Hematopoietic multipotent progenitor cell (in vitro differentiated cells): ENCODE results near the gene ACRBP. TPM values are rescaled to one million over a fixed set of nuclear protein-coding genes. Genes with fewer than 3 reads are reported as not detected.

Source experiments
- DNase-seq, 3 donors: peaks; one replicate each; pipeline ENCODE4 v3.0.0-alpha.2; 2011 to 2015; ENCODE audit warnings: low read depth in 2 of 3, low spot score in 2 of 3
- total RNA-seq: library from RNA; depleted of rRNA; stranded (reverse); fragments of >200 nt; gene quantifications from one replicate; pipeline ENCODE4 v1.2.3, GENCODE V29; 2012

Gene ACRBP
- total RNA-seq, 1 donor: 15.9 TPM

DNA sequence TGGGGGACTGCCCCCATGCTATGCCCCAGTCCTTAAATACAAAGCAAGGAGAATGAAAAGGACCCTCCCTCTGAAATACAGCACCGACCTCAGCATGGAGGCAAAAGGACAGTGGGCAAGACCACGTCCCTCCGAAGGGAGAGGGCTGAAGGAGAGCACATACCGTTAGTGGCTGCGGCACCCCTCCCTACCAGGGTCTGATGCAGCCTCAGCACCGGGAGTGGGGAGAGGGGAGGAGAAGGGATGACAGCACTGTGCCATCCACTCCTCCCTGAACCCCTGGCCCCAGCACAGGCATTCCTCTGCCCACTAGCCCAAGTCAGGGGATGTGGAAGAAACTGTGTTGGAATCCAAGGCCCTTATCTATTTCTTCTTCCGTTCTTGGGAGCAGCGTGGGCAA, 3.6 kb upstream of the ACRBP start:
- DNase-seq: no peak

- no peak for DNase-seq
Measured at GRCh38 chr12:6646276-6647082, 753 bp downstream of the ACRBP start.

- DNase-seq: no peak
Measured at GRCh38 chr12:6644903-6645302, 2.3 kb downstream of the ACRBP start.

GRCh38 chr12:6644257-6644596, 3.0 kb downstream of the ACRBP start:
- DNase-seq: no peak

- DNase-seq: no peak
Measured at GRCh38 chr12:6643569-6644256, 3.5 kb downstream of the ACRBP start.

DNA sequence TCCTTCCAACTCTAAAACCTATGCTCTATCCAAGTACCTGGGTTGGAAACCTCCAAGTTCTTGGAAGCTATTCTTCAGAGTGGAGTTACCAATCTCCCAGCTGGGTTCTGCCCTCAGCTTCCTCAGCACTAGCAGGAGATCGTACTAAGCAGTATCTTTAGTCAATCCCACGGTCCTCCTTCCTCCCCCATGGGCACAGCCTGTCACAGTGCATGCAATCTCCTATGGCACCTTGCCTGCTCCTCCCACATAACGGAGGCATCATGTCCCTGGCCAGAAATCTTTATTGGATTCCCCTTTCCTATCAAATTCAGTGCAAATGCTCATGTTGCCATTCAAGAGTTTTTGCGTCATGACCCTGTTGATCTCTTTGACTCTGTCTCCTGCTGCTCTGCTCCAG, 6.1 kb downstream of the ACRBP start:
- no peak for DNase-seq

- no peak for DNase-seq
Measured at GRCh38 chr12:6640497-6640896, 6.7 kb downstream of the ACRBP start.

DNA sequence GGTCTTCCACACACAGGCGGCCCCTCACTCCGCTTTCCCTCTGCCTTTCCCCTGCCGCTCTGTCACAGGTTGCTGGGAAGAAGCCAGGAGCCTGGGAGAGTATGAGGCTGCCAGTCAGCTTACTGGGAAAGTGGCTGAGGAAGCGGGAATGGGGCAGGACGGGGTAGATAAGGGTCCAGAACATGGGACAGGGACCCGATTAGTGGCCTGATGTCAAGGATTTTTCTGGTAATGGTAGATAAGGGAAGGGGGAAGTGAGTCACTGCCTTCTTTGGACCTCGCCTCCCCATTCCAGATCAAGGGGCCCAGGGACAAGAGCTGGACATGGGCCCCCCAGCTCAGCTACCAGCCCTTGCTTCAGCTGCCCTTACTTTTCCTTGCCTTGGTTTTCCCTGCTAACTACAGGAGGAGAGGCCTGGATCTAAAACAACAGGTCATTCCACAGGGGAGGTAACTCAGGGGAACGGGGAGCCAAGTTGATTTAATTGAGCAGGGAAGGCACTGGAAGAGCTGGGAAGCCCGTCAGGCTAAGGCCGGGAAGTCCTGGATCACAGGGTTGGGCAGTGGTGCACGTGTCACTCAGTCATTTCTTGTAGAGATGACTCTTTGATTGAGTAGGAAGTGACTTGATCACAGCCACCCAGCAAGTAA, 8.0 kb downstream of the ACRBP start:
- peak in 1 of 3 donors; percentile 54 for DNase-seq

- peak in 1 of 3 donors; percentile 65 for DNase-seq
Measured at GRCh38 chr12:6638305-6638704, 8.9 kb downstream of the ACRBP start.

DNA sequence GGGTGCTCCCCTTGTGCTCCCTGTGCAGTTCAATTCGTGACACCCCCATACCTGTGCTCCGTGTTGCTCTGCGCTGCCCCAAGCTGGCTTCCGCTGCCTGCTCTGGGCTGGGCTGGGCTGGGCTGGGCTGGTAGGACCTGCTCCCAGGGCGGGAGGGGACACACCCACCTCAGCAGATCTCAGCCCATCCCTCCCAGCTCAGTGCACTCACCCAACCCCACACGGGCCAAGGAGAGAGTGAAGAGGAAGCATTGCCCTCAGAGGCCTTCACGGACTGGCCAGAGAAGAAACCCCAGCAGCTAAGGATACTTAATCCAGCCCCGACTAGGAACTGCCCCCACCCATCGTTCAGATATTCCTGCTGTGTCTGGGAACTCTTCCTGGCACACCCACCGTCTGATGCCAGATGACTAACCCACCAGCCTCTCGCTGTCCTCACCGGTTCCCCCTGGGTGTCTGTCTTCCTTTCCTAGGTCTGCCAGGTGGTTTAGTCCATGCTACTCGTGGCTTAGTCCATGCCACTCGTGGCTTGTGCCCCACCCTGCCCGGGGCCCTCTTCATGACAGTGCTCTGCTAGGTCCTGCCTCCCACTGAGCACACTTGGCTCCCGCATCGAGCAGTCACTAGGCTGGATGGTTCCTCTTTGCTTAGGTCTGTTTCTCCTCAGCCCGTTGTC, 11.2 kb downstream of the ACRBP start, which contains the start of gene LPAR5:
Gene LPAR5, minus strand, starts transcription at position 104 of the 676 bp plus-strand sequence. CDS start 14,711 bp downstream, outside the sequence.
- no peak for DNase-seq

- DNase-seq: peak in 1 of 3 donors; percentile 62
Measured at GRCh38 chr12:6635375-6635855, 11.8 kb downstream of the ACRBP start.

DNA sequence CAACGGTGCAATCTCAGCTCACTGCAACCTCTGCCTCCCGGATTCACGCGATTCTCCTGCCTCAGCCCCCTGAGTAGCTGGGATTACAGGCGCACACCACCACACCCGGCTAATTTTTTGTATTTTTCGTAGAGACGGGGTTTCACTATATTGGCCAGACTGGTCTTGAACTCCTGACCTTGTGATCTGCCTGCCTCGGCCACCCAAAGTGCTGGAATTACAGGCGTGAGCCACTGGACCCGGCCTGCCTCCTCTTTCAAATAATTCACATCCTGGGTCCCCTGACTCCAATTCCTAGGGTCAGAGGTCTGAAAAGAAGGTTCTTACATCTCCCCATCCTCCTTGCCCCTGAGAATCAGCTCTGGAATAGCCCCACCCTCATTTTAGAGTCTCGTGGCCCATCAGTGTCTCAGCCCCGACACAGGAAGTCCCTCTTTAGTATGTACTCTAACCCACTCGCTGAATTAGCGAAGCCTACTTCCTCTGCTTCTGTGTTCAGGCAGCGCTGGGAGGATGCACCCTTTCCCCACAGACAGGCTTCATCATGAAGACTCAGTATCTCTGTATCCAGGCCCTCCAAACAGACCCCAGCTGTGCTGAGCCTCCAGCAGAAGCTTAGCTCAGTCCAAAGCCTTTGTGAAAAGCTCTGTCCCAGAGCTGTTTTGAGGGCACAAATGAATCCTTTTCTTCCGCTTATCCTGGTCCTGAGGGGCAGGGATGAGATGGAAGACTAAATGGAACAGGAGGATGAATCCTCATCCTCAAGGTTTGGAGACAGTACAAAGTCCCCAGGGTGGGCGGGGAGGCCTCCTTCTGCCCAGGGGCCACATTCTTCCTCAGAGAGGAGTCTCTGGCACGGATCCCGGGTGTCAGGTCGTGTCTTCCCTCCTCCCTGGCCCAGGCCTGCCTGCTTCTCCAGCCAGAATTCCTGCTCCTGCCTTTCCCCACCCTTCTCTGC, 14.9 kb downstream of the ACRBP start:
- DNase-seq: peak in 1 of 3 donors; percentile 70

DNA sequence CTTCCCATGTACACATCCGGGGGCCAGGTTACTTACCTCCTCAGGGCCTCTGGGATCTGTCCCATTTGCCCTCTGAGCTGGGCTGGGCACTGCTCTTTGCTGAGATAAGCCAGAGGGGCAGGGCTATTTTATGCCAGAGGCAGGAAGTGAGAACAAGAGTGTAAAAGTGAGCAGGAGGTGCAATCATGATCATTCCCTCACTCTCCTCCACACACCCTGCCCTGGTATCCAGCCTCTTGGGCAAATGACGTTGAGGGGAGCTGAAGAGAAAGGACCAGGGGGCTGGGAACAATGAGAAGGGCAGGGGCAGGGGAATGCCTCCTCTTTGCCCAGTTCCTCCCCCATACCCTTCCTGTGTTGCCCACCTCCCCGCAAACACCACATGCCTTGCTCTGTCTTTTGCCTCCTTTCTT, 15.7 kb downstream of the ACRBP start:
- DNase-seq: no peak

DNA sequence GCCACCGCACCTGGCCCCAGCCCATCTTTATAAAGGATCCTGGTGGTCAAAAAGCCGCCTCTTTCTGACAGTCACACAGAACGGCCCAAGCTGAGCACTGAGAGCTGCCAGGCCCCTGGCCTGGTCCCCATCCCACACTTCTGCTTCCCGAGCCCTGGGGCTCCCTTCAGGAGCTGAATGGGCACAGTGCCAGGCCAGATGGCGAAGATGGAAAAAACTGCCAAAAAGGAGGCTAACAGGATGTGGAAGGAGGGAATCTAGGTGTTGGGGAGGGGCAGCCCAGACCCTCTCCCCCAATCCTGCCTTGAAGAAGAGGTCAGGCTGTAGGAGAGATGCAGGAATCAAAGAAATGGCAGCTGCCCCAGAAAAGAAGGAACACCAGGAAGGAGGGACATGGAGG, 16.5 kb downstream of the ACRBP start:
- DNase-seq: no peak

DNA sequence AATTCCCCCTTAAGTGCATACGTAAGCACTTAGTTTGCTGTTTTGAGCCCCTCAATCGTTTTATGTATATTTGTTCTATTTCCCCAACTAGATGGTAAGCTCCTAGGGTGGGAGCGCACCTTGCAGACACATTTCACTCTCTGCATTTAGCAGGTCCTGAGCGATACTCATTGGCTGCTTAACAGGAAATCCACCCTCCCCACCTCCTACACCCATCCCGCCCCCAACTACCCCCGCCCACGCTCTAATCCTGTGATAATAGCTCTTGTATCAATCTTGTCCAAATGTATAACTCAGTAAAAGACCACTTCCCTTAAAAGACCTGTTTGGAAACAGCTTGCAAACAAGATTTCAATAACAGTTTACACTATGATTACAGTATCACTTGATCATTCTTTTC, 19.6 kb downstream of the ACRBP start:
- no peak for DNase-seq

GRCh38 chr12:6626654-6627283, 20.5 kb downstream of the ACRBP start:
- DNase-seq: no peak

- no peak for DNase-seq
Measured at GRCh38 chr12:6620885-6621274, 26.4 kb downstream of the ACRBP start.

- DNase-seq: peak in 2 of 3 donors; percentile 71 to 82
Measured at GRCh38 chr12:6620137-6620884, 26.9 kb downstream of the ACRBP start.
